Suprapubic skin (tissue), 4 donors: Measurements from ENCODE around the gene RUNX1. TPM values are rescaled to one million over a fixed set of nuclear protein-coding genes. Genes with fewer than 3 reads are reported as not detected.
A peak's percentile ranks its signal among the peaks of the same experiment; 100 is the strongest.

Experiments
- DNase-seq, 2 donors: peaks; one replicate each; pipeline ENCODE4 v3.0.0-alpha.2; 2019; ENCODE audit warnings: low spot score in 2 of 2
- H3K27ac ChIP-seq: fragments of 200-600 bp; sonication (generic); one replicate; pipeline ENCODE4 v1.5.1; 2019
- H3K27me3 ChIP-seq: fragments of 200-600 bp; sonication (generic); one replicate; pipeline ENCODE4 v1.5.1; 2019
- H3K36me3 ChIP-seq: fragments of 200-600 bp; sonication (generic); one replicate; pipeline ENCODE4 v1.5.1; 2019
- H3K4me1 ChIP-seq: fragments of 200-600 bp; sonication (generic); one replicate; pipeline ENCODE4 v1.5.1; 2019
- H3K4me3 ChIP-seq: fragments of 200-600 bp; sonication (generic); one replicate; pipeline ENCODE4 v1.5.1; 2019; ENCODE audit warnings: mild to moderate bottlenecking
- H3K9me3 ChIP-seq: fragments of 200-600 bp; sonication (generic); one replicate; pipeline ENCODE4 v1.5.1; 2019
- CTCF ChIP-seq, 2 donors: fragments of 200-600 bp in 1 of 2; fragments of 450-650 bp in 1 of 2; sonication (generic) in 1 of 2; IDR thresholded peaks; one replicate each; pipeline ENCODE4 v1.5.1; 2016 to 2019; ENCODE audit warnings: antibody characterized with exemption in 2 of 2, mild to moderate bottlenecking in 1 of 2, moderate library complexity in 1 of 2
- EP300 ChIP-seq: sonication (generic); formaldehyde crosslinking; IDR thresholded peaks from one replicate; pipeline ENCODE4 v1.6.1; 2017; ENCODE audit warnings: antibody characterized with exemption
- POLR2A ChIP-seq, 2 donors: fragments of 450-650 bp; IDR thresholded peaks; one replicate each; pipeline ENCODE4 v1.6.1; 2017; ENCODE audit warnings: antibody characterized with exemption in 2 of 2, mild to moderate bottlenecking in 2 of 2, moderate library complexity in 2 of 2
- POLR2AphosphoS5 ChIP-seq, 3 donors: sonication (generic); formaldehyde crosslinking; IDR thresholded peaks; one replicate each; pipeline ENCODE4 v1.6.1; 2017; ENCODE audit warnings: antibody characterized with exemption in 3 of 3
- WGBS: methylation state at CpG from one replicate; pipeline ENCODE4 v1.1.5; 2018; 5-methylcytosine and 5-hydroxymethylcytosine counted together
- total RNA-seq, 4 donors: library from RNA; depleted of rRNA; stranded (reverse); fragments of >200 nt; gene quantifications; one replicate each; pipeline ENCODE4 v1.1.0, GENCODE V29; 2016

Gene RUNX1
- total RNA-seq, 4 donors from 2014 or later = 15.4 to 26.7 (median 20.5) TPM

- no peaks in the 10 kb centered on the region for H3K27me3 ChIP-seq
- no peaks in the 10 kb centered on the region for H3K9me3 ChIP-seq
- no peak overlapping the region for H3K27ac ChIP-seq
- H3K4me1 ChIP-seq = peaks cover 17% of the 10 kb centered on the region
- H3K36me3 ChIP-seq = no peaks in the 10 kb centered on the region
- 85% methylated on average over 5 of the region's 11 CpGs for WGBS
- DNase-seq = no peak
- TF ChIP-seq EP300 (no peak), POLR2AphosphoS5 (IDR thresholded peaks at IDR 0.05) (no peak), POLR2A (IDR thresholded peaks at IDR 0.05) (no peak), CTCF (IDR thresholded peaks at IDR 0.05) (no peak)
- no peak overlapping the region for H3K4me3 ChIP-seq
These were observed 4.4 kb upstream of the RUNX1 start for GRCh38 chr21:35053356-35054096.

GRCh38 chr21:35052801-35053200, 3.7 kb upstream of the RUNX1 start:
- no peak for DNase-seq
- no peak for TF ChIP-seq POLR2A (IDR thresholded peaks at IDR 0.05)
- TF ChIP-seq EP300 = no peak
- no peak for TF ChIP-seq POLR2AphosphoS5 (IDR thresholded peaks at IDR 0.05)
- no peak for TF ChIP-seq CTCF (IDR thresholded peaks at IDR 0.05)
- H3K27me3 ChIP-seq = no peaks in the 10 kb centered on the region
- no peaks in the 10 kb centered on the region for H3K9me3 ChIP-seq
- H3K36me3 ChIP-seq = no peaks in the 10 kb centered on the region
- H3K4me1 ChIP-seq = peaks cover 23% of the 10 kb centered on the region
- no peak overlapping the region for H3K27ac ChIP-seq
- H3K4me3 ChIP-seq = no peak overlapping the region
- WGBS = 98% methylated on average over 3 of the region's 3 CpGs

GRCh38 chr21:35051287-35051818, 2.3 kb upstream of the RUNX1 start:
- no peaks in the 10 kb centered on the region for H3K9me3 ChIP-seq
- peak overlapping the region; percentile 61 for H3K27ac ChIP-seq
- TF ChIP-seq EP300 (no peak), POLR2A (IDR thresholded peaks at IDR 0.05) (no peak), CTCF (IDR thresholded peaks at IDR 0.05) (peak; percentile 45 to 65), POLR2AphosphoS5 (IDR thresholded peaks at IDR 0.05) (peak in 2 of 3 donors; percentile 60 to 61)
- H3K4me1 ChIP-seq = peaks cover 33% of the 10 kb centered on the region
- no peak overlapping the region for H3K4me3 ChIP-seq
- WGBS = 35% methylated on average over 12 of the region's 12 CpGs
- peak; percentile 91 to 92 for DNase-seq
- H3K36me3 ChIP-seq = no peaks in the 10 kb centered on the region
- H3K27me3 ChIP-seq = no peaks in the 10 kb centered on the region

- no peaks in the 10 kb centered on the region for H3K9me3 ChIP-seq
- no peaks in the 10 kb centered on the region for H3K36me3 ChIP-seq
- H3K27ac ChIP-seq = peak overlapping the region; percentile 61
- WGBS = 81% methylated on average over 15 of the region's 15 CpGs
- peaks cover 33% of the 10 kb centered on the region for H3K4me1 ChIP-seq
- DNase-seq = no peak
- no peak overlapping the region for H3K4me3 ChIP-seq
- no peak for TF ChIP-seq EP300
- no peak for TF ChIP-seq CTCF (IDR thresholded peaks at IDR 0.05)
- TF ChIP-seq POLR2A (IDR thresholded peaks at IDR 0.05) = no peak
- TF ChIP-seq POLR2AphosphoS5 (IDR thresholded peaks at IDR 0.05) = no peak
- H3K27me3 ChIP-seq = peaks cover 3% of the 10 kb centered on the region
These were observed 1.5 kb upstream of the RUNX1 start for GRCh38 chr21:35050348-35051286.

- Histone ChIP-seq H3K9me3 (no peaks in the 10 kb centered on the region), H3K4me3 (peak overlapping the region; percentile 36), H3K27me3 (peaks cover 3% of the 10 kb centered on the region), H3K36me3 (no peaks in the 10 kb centered on the region), H3K27ac (peak overlapping the region; percentile 57), H3K4me1 (peaks cover 33% of the 10 kb centered on the region)
- 47% methylated on average over 5 of the region's 6 CpGs for WGBS
- TF ChIP-seq POLR2AphosphoS5 (IDR thresholded peaks at IDR 0.05) (no peak), CTCF (IDR thresholded peaks at IDR 0.05) (no peak)
- no peak for DNase-seq
These were observed 910 bp downstream of the RUNX1 start for GRCh38 chr21:35048183-35048601.
